ENCODE data around the gene STX18.

Gene STX18

DNA sequence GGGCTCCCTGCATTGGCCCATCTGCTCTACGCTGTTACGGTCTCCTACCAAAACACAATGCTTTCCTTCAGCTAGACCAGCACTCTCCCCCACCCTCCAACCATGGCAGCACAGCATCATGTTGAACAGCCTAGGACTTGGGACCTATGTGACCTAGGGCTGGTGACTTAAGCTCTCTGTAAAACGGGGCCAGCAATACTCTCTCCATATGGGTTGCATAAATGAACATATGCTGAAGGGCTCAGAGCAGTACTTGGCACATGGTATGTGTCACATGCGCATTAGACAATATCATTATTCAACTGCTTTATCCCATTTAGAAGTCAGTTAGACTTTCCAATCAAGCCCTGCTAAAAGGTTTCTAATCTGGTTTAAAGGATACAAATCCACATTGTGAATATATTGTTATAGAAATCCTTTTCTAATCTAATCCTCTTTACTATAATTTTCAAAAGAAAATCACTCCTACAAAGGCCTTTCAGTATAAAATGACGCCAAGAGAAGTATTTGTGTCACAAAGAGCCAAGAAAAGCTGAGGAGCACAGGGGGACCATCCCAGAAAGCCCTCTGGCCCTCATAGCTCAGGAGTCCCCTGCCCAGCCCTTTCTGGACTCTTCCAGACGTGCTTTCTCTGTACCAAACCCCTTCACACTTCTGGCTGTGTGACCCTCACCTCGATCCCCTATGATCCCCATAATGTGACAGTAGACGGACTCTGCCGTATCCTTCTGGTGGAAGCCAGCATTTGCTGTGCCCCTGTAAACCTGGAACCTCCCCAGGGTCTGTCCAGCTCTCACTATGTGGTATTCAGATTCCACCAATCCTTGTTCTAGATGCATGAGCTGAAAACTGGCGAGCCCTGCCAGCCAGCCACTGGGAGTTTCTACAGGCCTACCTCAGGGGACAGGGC lies 112.6 kb downstream of the STX18 start:
- no peak for DNase-seq (ENCODE audit: low read depth, low spot score)

GRCh38 chr4:4427886-4428285 lies 114.0 kb downstream of the STX18 start:
- H3K9me3 ChIP-seq (ENCODE audit: control insufficient read depth, insufficient read depth, low read length) = no peaks in the 10 kb centered on the region
- H3K4me3 ChIP-seq (ENCODE audit: low read length) = no peak overlapping the region
- H3K27me3 ChIP-seq (ENCODE audit: control insufficient read depth, insufficient read depth, low read length) = no peaks in the 10 kb centered on the region
- no peak for DNase-seq (ENCODE audit: low read depth, low spot score)
- no peak overlapping the region for H3K27ac ChIP-seq (ENCODE audit: low read length)
- H3K36me3 ChIP-seq (ENCODE audit: control insufficient read depth, insufficient read depth, low read length) = no peaks in the 10 kb centered on the region
- peaks cover 21% of the 10 kb centered on the region for H3K4me1 ChIP-seq (ENCODE audit: control insufficient read depth, insufficient read depth, low read length)
- WGBS (ENCODE audit: insufficient coverage, insufficient read length) = no CpG with 5 or more reads among the region's 5 CpGs

More for the DNA sequence above, 112.6 kb downstream of the STX18 start:
- no peaks in the 10 kb centered on the region for H3K27me3 ChIP-seq (ENCODE audit: control insufficient read depth, insufficient read depth, low read length)
- H3K36me3 ChIP-seq (ENCODE audit: control insufficient read depth, insufficient read depth, low read length) = no peaks in the 10 kb centered on the region
- no CpG with 5 or more reads among the region's 10 CpGs for WGBS (ENCODE audit: insufficient coverage, insufficient read length)
- H3K4me1 ChIP-seq (ENCODE audit: control insufficient read depth, insufficient read depth, low read length) = peaks cover 19% of the 10 kb centered on the region
- no peak overlapping the region for H3K27ac ChIP-seq (ENCODE audit: low read length)
- no peak overlapping the region for H3K4me3 ChIP-seq (ENCODE audit: low read length)
- no peaks in the 10 kb centered on the region for H3K9me3 ChIP-seq (ENCODE audit: control insufficient read depth, insufficient read depth, low read length)

DNA sequence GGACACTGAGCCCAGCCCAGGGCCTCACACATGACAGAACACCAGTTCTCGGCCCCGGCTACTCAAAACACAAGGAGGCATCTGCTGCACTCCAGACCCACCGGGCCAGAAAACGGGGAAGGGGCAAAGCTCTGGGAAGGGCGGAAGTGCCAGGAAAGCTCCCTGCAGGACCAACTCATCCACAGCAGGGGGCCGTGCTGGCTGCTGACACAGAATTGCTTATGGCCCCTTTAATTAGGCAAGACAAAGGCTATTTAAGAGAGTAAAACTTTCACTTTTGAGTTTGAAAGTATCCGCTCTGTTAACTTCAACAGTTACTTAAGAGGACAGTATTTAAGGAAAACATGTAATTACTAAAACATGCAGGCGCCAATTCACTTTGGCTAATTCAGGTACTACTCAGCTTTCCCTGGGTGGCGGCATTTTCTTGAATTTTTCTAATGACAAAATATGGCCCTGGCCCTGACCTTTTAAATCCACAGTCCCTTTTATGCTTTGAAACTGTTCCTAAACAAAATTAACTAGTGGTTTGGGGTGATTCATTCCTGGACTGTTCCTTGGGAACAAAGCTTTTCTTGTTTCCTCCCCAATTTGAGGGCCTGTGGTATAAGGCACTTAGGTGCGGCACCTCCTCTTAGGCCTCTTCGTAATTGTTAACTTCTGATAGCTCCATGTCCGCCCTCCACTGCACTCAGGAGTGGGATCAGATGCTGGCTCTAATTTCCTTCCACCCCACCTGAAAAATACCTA lies 114.6 kb downstream of the STX18 start:
- Histone ChIP-seq H3K9me3 (ENCODE audit: control insufficient read depth, insufficient read depth, low read length) (no peaks in the 10 kb centered on the region), H3K36me3 (ENCODE audit: control insufficient read depth, insufficient read depth, low read length) (no peaks in the 10 kb centered on the region), H3K27me3 (ENCODE audit: control insufficient read depth, insufficient read depth, low read length) (no peaks in the 10 kb centered on the region), H3K4me1 (ENCODE audit: control insufficient read depth, insufficient read depth, low read length) (peaks cover 21% of the 10 kb centered on the region), H3K27ac (ENCODE audit: low read length) (no peak overlapping the region), H3K4me3 (ENCODE audit: low read length) (no peak overlapping the region)
- no CpG with 5 or more reads among the region's 12 CpGs for WGBS (ENCODE audit: insufficient coverage, insufficient read length)
- peak; percentile 48 for DNase-seq (ENCODE audit: low read depth, low spot score)

DNA sequence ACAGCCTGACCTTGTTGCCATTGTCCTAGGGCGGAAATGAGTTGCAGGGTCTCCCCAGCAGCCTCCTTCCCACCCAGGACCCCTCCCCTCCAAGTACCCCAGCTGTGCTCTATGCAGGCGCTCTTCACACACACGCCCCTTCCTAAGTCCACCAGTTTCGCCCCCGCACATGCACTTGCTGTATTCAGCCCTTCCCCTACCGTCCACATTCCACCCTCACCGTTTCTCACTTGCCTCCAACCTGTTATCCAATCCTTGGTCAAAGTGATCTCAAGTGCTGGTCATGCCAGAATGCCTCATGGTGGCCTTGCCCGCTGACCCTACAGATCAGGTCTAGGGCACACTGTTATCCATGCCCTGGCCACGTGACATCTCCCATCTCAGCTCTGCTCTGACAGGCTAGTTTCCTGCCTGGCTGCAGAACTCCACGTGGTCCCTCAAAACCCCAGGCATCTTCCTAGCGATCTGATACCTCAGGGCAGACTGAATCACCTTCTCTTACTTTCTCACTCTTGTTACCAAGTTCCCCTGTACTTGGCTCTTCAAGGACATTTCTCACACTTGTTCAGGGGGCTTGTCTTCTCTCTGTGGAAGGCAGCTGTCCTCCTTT lies 115.2 kb downstream of the STX18 start:
- no CpG with 5 or more reads among the region's 11 CpGs for WGBS (ENCODE audit: insufficient coverage, insufficient read length)
- Histone ChIP-seq H3K9me3 (ENCODE audit: control insufficient read depth, insufficient read depth, low read length) (no peaks in the 10 kb centered on the region), H3K4me3 (ENCODE audit: low read length) (no peak overlapping the region), H3K27ac (ENCODE audit: low read length) (no peak overlapping the region), H3K4me1 (ENCODE audit: control insufficient read depth, insufficient read depth, low read length) (peaks cover 21% of the 10 kb centered on the region), H3K36me3 (ENCODE audit: control insufficient read depth, insufficient read depth, low read length) (no peaks in the 10 kb centered on the region), H3K27me3 (ENCODE audit: control insufficient read depth, insufficient read depth, low read length) (no peaks in the 10 kb centered on the region)
- DNase-seq (ENCODE audit: low read depth, low spot score) = no peak

GRCh38 chr4:4425696-4426095 lies 116.2 kb downstream of the STX18 start:
- Histone ChIP-seq H3K9me3 (ENCODE audit: control insufficient read depth, insufficient read depth, low read length) (no peaks in the 10 kb centered on the region), H3K4me1 (ENCODE audit: control insufficient read depth, insufficient read depth, low read length) (peaks cover 21% of the 10 kb centered on the region), H3K4me3 (ENCODE audit: low read length) (no peak overlapping the region), H3K36me3 (ENCODE audit: control insufficient read depth, insufficient read depth, low read length) (no peaks in the 10 kb centered on the region), H3K27me3 (ENCODE audit: control insufficient read depth, insufficient read depth, low read length) (no peaks in the 10 kb centered on the region), H3K27ac (ENCODE audit: low read length) (no peak overlapping the region)
- DNase-seq (ENCODE audit: low read depth, low spot score) = no peak
- WGBS (ENCODE audit: insufficient coverage, insufficient read length) = no CpG with 5 or more reads among the region's 7 CpGs

GRCh38 chr4:4425119-4425690 lies 116.6 kb downstream of the STX18 start:
- Histone ChIP-seq H3K27me3 (ENCODE audit: control insufficient read depth, insufficient read depth, low read length) (no peaks in the 10 kb centered on the region), H3K9me3 (ENCODE audit: control insufficient read depth, insufficient read depth, low read length) (no peaks in the 10 kb centered on the region), H3K4me3 (ENCODE audit: low read length) (no peak overlapping the region), H3K27ac (ENCODE audit: low read length) (no peak overlapping the region), H3K4me1 (ENCODE audit: control insufficient read depth, insufficient read depth, low read length) (peaks cover 21% of the 10 kb centered on the region), H3K36me3 (ENCODE audit: control insufficient read depth, insufficient read depth, low read length) (peaks cover 4% of the 10 kb centered on the region; the same call in 1 of the 2 replicates)
- WGBS (ENCODE audit: insufficient coverage, insufficient read length) = no CpG with 5 or more reads among the region's 13 CpGs
- no peak for DNase-seq (ENCODE audit: low read depth, low spot score)

GRCh38 chr4:4424499-4425115 lies 117.2 kb downstream of the STX18 start:
- H3K9me3 ChIP-seq (ENCODE audit: control insufficient read depth, insufficient read depth, low read length) = no peaks in the 10 kb centered on the region
- peaks cover 5% of the 10 kb centered on the region; the same call in 1 of the 2 replicates for H3K36me3 ChIP-seq (ENCODE audit: control insufficient read depth, insufficient read depth, low read length)
- no peak for DNase-seq (ENCODE audit: low read depth, low spot score)
- no CpG with 5 or more reads among the region's 8 CpGs for WGBS (ENCODE audit: insufficient coverage, insufficient read length)
- H3K27me3 ChIP-seq (ENCODE audit: control insufficient read depth, insufficient read depth, low read length) = no peaks in the 10 kb centered on the region
- no peak overlapping the region for H3K4me3 ChIP-seq (ENCODE audit: low read length)
- H3K27ac ChIP-seq (ENCODE audit: low read length) = no peak overlapping the region
- peaks cover 21% of the 10 kb centered on the region for H3K4me1 ChIP-seq (ENCODE audit: control insufficient read depth, insufficient read depth, low read length)

- Histone ChIP-seq H3K27me3 (ENCODE audit: control insufficient read depth, insufficient read depth, low read length) (no peaks in the 10 kb centered on the region), H3K9me3 (ENCODE audit: control insufficient read depth, insufficient read depth, low read length) (no peaks in the 10 kb centered on the region), H3K4me3 (ENCODE audit: low read length) (no peak overlapping the region), H3K36me3 (ENCODE audit: control insufficient read depth, insufficient read depth, low read length) (peaks cover 8% of the 10 kb centered on the region; the same call in 1 of the 2 replicates), H3K27ac (ENCODE audit: low read length) (no peak overlapping the region), H3K4me1 (ENCODE audit: control insufficient read depth, insufficient read depth, low read length) (peaks cover 21% of the 10 kb centered on the region)
- DNase-seq (ENCODE audit: low read depth, low spot score) = no peak
- no CpG with 5 or more reads among the region's 9 CpGs for WGBS (ENCODE audit: insufficient coverage, insufficient read length)
Observed at GRCh38 chr4:4423706-4424498, 117.9 kb downstream of the STX18 start.

- H3K36me3 ChIP-seq (ENCODE audit: control insufficient read depth, insufficient read depth, low read length) = peaks cover 12% of the 10 kb centered on the region; the same call in 1 of the 2 replicates
- H3K4me1 ChIP-seq (ENCODE audit: control insufficient read depth, insufficient read depth, low read length) = peaks cover 20% of the 10 kb centered on the region
- H3K27me3 ChIP-seq (ENCODE audit: control insufficient read depth, insufficient read depth, low read length) = no peaks in the 10 kb centered on the region
- no peak for DNase-seq (ENCODE audit: low read depth, low spot score)
- no CpG with 5 or more reads among the region's 12 CpGs for WGBS (ENCODE audit: insufficient coverage, insufficient read length)
- H3K27ac ChIP-seq (ENCODE audit: low read length) = no peak overlapping the region
- H3K4me3 ChIP-seq (ENCODE audit: low read length) = no peak overlapping the region
- no peaks in the 10 kb centered on the region for H3K9me3 ChIP-seq (ENCODE audit: control insufficient read depth, insufficient read depth, low read length)
Observed at GRCh38 chr4:4422856-4423499, 118.9 kb downstream of the STX18 start.
